Astrocyte of the spinal cord (primary cell): Measurements from ENCODE around the gene HS3ST3A1.

Source experiments
- DNase-seq: peaks from one replicate; pipeline ENCODE4 v3.0.0; 2011; ENCODE audit warnings: low read depth, low spot score
- H3K4me3 ChIP-seq: 2 replicates; pipeline ENCODE4 v1.5.1; 2011; ENCODE audit warnings: low read depth, mild to moderate bottlenecking, low read length, moderate library complexity
- CTCF ChIP-seq: IDR thresholded peaks from 2 replicates; pipeline ENCODE4 v1.5.1; 2012; ENCODE audit warnings: low read depth, mild to moderate bottlenecking, low read length, inconsistent platforms
- in situ Hi-C: cut with HindIII; loops from 2 replicates; pipeline ENCODE4 v1.10.0; 2017; ENCODE audit warnings: low sequenced_read_pairs

The HS3ST3A1 gene

GRCh38 chr17:13475574-13476223 lies 126.0 kb downstream of the HS3ST3A1 start:
- H3K4me3 ChIP-seq: no peak overlapping the region
- no peak for TF ChIP-seq CTCF
- in situ Hi-C loops: no loop called here
- no peak for DNase-seq

- H3K4me3 ChIP-seq: no peak overlapping the region
- no peak for TF ChIP-seq CTCF
- in situ Hi-C loops: no loop called here
- peak; percentile 35 for DNase-seq
These were observed 127.5 kb downstream of the HS3ST3A1 start for GRCh38 chr17:13474073-13474800.

- no peak for DNase-seq
- no peak for TF ChIP-seq CTCF
- H3K4me3 ChIP-seq: no peak overlapping the region
- in situ Hi-C loops: no loop called here
These were observed 136.1 kb downstream of the HS3ST3A1 start for GRCh38 chr17:13465678-13466077.

GRCh38 chr17:13462673-13463124 lies 139.0 kb downstream of the HS3ST3A1 start:
- TF ChIP-seq CTCF: no peak
- no peak for DNase-seq
- no peak overlapping the region for H3K4me3 ChIP-seq
- in situ Hi-C loops: no loop called here

GRCh38 chr17:13462146-13462545 lies 139.6 kb downstream of the HS3ST3A1 start:
- in situ Hi-C loops: no loop called here
- peak; percentile 43 for DNase-seq
- TF ChIP-seq CTCF: no peak
- no peak overlapping the region for H3K4me3 ChIP-seq

- no peak for TF ChIP-seq CTCF
- in situ Hi-C loops: no loop called here
- H3K4me3 ChIP-seq: no peak overlapping the region
- DNase-seq: no peak
These were observed 141.3 kb downstream of the HS3ST3A1 start for GRCh38 chr17:13460261-13461000.
